Fibroblast of peridontal ligament (primary cell): ENCODE results near the gene RAP1GAP2.
A peak's percentile ranks its signal among the peaks of the same experiment; 100 is the strongest.

Source experiments
- DNase-seq: peaks from one replicate; pipeline ENCODE4 v3.0.0-alpha.2; 2010; ENCODE audit errors: extremely low read depth

Gene RAP1GAP2

GRCh38 chr17:2786176-2786881 lies 9.9 kb upstream of the RAP1GAP2 start:
- DNase-seq = peak; percentile 18

DNA sequence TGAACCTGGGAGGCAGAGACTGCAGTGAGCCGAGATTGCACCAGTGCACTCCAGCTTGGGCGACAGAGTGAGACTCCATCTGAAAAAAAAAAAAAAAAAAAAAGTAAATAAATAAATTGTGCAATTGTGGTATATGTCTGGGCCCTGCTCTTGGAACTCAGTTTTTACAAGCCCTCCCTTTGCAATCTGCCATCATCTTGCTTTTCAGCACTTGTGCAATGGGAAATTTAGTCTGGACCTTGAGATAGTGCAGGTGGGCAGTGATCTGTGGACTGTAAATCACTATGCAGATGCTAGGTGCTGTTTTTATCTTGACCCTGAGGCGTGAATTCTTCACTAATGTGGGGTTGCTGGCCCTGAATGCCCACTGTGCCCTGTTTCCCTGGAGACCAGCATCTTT lies 6.5 kb upstream of the RAP1GAP2 start:
- no peak for DNase-seq

DNA sequence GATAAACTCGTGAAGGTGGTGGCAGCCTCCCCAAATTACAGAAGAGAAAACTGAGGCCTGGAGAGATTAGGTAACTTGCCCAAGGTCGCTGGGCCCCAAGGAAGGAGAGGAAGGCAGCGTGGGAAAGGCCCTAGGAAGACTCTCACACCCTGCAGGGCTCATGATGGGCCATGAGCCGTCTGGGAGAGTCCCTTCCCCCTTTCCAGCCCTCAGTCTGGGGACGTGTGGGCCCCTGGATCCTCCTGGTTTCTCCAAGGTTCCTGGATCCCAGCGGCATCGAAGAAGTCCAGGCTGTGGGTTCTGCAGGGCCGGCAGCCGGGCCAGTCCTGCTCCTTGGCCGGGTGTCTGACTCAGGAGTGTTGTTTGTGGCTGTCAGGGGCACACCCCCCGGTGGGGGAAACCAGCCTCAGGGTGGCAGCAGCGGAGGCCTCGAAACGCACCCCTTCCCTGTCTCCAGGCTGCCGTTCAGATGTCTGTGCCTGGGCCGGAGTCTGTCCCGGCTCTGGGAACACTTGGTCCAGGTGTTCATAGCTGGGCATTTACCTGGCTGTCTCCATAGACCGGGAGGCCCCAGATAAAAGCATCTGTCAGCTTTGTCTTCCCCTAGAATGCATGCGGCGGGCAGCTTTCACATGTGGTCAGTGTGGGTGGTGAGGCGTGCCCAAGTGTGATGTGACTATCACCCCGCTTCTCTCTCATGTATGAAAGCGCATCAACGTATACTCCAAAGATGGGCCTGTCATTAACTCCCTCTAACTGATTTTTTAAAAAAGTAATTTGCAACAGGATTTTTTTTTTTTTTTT lies 3.7 kb upstream of the RAP1GAP2 start:
- no peak for DNase-seq

DNA sequence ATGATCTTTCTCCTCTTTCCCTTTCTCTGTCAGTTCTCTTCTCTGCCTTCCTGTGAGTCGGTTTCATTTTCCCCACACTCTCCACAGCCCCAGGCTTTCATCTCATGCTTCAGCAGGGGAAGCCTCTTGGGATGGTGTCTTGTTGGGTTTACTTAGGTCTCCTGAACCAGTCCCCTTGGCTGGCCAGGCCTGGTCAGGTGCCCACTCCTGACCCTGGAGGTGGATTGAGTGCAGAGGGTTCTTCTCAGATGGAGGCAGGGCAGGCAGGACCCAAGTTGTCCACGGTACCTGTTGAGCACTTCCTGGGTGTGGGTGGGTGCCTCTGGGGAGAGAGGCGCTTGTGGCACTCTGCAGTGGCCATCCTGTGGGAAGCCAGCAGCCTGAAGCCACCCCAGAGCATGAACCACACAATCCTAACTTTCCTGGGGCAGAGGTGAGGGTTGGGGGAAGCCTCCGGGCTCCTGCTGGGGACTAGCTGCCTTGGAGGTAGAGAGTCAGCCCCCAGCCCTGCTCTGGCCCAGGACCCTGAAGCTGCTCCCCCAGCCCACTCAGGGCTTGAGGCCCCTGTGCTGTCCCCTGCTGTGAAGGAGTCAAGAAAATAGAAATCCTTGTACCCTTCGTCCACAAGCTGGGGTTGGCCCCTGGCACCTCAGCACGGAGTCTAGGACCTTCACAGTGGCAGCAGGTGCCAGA lies 2.0 kb upstream of the RAP1GAP2 start:
- DNase-seq = no peak

- no peak for DNase-seq
Measured at GRCh38 chr17:2795441-2796163, 636 bp upstream of the RAP1GAP2 start.

- no peak for DNase-seq
Measured at GRCh38 chr17:2797226-2797625, 988 bp downstream of the RAP1GAP2 start.

DNA sequence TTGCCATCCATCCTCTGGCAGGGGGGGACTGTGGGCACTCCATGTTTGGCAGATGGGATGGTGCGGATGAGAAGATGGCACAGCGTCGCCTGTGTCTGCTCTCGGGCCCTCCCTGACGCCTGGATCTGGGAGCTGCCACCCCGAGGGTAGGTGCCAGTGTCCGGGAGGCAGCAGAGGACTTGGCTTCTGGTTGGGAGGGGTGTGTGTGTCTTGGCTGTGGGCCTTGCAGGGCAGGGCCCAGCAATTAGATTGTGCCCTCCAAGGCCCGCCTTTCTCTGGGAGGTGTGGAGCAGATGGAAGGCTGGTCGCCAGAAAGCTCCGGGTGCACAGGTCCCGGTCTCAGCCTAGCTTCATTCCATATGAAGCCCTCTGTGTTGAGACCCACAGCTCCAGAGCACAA lies 1.4 kb downstream of the RAP1GAP2 start:
- DNase-seq = no peak

- DNase-seq = no peak
Measured at GRCh38 chr17:2798188-2798587, 1.9 kb downstream of the RAP1GAP2 start.

DNA sequence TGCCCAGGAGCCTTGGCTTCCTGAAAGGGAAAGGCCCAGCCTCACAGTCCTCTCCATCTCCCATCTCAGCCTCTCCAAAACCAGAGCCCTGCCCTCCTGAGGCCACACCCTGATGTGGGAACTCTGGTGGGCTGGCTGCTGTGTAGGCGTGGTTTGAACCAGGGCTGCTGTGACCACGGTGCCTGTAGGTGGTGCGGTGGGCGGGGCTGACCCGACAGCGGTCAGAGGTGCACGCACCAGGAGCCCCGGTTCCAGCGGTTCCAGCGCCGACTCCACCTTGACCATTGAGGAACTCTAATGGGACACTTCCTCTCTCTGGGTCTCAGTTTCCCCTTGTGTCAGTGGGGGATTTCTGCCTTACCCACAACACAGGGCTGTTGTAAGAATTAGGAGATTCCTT lies 2.4 kb downstream of the RAP1GAP2 start:
- no peak for DNase-seq

GRCh38 chr17:2799653-2800052 lies 3.4 kb downstream of the RAP1GAP2 start:
- DNase-seq = no peak

GRCh38 chr17:2800367-2800766 lies 4.1 kb downstream of the RAP1GAP2 start:
- no peak for DNase-seq

DNA sequence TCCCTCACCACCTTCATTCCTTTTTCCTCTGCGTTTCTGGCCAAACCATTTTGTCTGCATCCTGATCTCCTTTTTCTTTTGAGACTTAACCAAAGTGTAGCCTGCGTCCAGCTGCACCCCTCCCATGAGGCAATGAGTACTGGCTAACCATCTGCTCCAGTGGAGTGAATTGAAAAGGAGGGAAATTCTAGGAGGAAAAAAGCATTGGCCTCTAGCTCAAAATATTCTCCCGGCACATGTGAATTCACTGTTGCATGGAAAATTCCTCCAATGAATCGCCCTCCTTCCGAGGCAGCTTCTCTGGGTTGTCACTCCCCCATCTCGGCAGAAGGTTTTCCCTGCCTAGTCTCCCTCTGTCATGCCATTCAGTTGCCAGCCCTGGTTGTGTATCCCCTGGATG lies 5.6 kb downstream of the RAP1GAP2 start:
- no peak for DNase-seq

DNA sequence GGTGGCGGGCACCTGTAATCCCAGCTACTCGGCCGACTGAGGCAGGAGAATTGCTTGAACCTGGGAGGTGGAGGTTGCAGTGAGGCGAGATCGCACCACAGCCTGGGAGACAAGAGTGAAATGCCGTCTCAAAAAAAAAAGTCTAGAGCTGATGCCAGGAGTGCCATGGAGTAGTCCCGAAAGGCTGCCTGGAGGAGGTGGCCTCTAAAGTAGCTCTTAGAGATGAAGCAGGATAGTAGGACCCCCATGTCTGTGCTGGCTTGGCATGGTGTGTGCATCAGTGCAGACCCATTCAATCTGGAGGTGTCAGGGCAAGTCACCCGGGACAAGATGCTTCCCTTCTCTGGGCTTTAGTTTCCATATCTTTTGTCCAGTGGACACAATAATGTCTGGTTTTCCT lies 6.3 kb downstream of the RAP1GAP2 start:
- no peak for DNase-seq

GRCh38 chr17:2803386-2803785 lies 7.1 kb downstream of the RAP1GAP2 start:
- DNase-seq = no peak

DNA sequence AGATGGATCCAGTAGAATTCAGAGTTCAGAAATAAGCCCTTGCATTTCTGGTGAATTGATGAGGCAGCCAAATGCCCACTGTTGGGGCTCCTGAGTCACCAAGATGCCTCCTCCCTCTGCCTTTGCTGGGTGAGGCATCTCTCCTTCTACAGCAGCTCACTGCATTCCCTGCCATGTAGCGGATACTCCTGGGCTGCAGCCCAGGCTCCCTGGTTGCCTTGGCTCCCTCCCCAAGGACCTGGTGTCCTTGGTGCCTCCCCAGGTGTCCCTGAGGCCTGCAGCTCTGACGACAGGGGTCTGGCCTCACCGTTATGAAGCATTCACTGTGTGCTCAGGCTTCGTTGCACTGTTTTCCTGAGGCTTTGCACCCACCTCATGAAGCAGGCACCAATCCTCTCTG lies 7.7 kb downstream of the RAP1GAP2 start:
- DNase-seq = no peak

- no peak for DNase-seq
Measured at GRCh38 chr17:2804912-2805311, 8.7 kb downstream of the RAP1GAP2 start.

DNA sequence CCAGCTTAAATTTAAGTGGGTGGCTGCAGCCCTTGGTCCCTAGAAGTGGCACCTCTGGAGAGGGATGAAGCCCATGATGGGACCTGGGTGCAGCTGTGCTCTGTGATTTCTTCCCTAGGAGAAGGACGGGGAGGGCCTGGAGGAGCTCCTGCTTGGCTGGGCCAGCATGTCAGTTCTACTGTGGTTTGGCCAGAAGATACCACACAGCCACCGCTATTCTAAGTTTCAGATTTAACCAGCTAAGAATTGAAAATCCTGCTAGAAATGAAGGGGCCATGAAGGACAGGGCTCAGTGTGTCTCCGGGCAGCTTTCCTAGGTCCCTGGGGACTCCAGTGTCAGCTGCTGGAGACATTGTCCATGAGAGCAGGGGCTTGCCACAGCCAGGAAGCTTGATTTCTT lies 9.7 kb downstream of the RAP1GAP2 start:
- DNase-seq = no peak

DNA sequence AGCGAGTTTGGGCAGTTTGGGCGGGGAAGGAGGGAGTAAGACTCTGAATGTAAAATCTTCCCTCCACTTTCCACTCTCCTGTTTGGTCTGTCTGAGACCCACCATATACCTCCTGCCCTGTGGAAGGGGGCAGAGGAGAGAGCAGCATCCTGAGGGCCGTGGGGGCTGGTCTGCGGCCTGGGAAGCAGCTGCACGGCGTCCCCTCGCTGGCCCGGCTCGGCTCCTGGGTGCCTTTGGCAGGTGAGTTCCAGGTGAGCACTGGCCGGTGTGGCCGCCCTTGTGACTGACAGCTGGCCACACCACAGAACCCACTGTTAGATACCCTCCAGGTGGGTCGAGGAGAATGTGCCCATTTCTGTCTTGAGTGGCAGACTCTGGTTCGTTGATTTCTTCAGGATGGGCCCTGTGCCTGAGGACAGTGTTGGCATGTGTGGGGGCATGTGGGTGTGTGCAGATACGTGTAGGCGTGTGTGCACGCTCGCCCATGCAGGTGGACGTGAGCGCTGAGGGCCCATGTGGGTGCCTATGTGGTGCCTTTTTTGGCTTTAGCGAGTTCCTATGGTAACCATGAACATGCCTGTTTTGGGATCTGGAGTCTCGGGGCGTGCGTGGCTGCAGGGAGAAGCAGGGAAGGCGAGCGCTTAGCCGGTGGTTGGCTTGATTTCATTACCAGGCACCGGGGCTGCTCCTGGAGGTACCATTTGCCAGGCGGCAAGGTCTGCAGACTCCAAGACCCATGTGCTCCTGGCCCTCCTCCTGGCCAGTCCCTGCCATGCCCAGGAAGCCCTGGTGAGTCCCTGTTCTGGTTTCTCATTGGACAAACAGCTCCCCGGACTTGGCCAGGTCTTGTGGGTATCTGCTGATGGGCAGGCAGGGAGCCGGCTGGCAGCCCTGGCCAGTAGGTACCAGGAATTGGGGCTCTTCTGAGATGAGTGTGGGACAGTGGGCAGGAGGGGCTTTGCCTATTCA lies 12.4 kb downstream of the RAP1GAP2 start:
- no peak for DNase-seq

GRCh38 chr17:2809337-2809736 lies 13.1 kb downstream of the RAP1GAP2 start:
- no peak for DNase-seq

DNA sequence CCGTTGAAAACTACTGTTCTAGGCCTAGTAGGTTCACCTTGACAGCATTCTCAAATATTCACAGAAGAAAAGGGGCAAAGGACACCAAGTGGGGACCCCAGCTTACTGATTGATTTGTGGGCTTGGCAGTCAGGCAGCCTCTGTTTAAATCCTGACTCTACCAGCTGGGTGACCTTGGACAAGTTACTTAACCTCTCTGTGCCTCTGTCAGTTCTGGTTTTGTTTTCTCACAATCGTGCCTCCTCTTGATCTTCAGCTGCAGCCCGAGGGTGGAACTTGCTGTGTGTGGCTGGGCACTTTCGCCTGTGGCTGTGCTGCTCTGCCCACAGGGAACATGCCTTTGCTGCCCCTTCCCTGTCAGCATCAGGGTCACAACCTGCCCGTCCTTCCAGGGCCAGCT lies 17.8 kb downstream of the RAP1GAP2 start:
- no peak for DNase-seq
